WTC11 (cell line): ENCODE results near the gene GOLGA8B. TPM values are rescaled to one million over a fixed set of nuclear protein-coding genes. Genes with fewer than 3 reads are reported as not detected.

ENCODE experiments used
- ATAC-seq: fragments of 200-7000 bp; cut with Tn5 transposase; 2 replicates; pipeline ENCODE4 v1.10.0; 2021; ENCODE audit warnings: mild to moderate bottlenecking, moderate library complexity
- CTCF ChIA-PET: fragments of 300-600 bp; sonication (Branson Sonifier 250); formaldehyde crosslinking; loops from one replicate; lab custom pipeline; 2021; ENCODE audit warnings: antibody characterized with exemption; lab: Charles Lee
- POLR2A ChIA-PET: fragments of 350-600 bp; sonication (Branson Sonifier 250); formaldehyde crosslinking; loops from one replicate; lab custom pipeline; 2021; ENCODE audit warnings: antibody characterized with exemption; lab: Charles Lee
- DNase-seq: peaks from one replicate; pipeline ENCODE4 v3.0.0; 2021; ENCODE audit warnings: low spot score
- H3K27ac Mint-ChIP-seq: 2 replicates; pipeline ENCODE4 v1.8.0; 2021; ENCODE audit warnings: mixed read lengths
- H3K27me3 Mint-ChIP-seq: 2 replicates; pipeline ENCODE4 v1.8.0; 2021; ENCODE audit warnings: low read depth, mild to moderate bottlenecking, moderate library complexity, mixed read lengths
- H3K36me3 Mint-ChIP-seq: 2 replicates; pipeline ENCODE4 v1.8.0; 2021; ENCODE audit warnings: mixed read lengths
- H3K4me1 Mint-ChIP-seq: 2 replicates; pipeline ENCODE4 v1.8.0; 2022; ENCODE audit warnings: mixed read lengths
- H3K4me3 Mint-ChIP-seq: 2 replicates; pipeline ENCODE4 v1.8.0; 2021; ENCODE audit warnings: mild to moderate bottlenecking, moderate library complexity, mixed read lengths
- H3K9me3 Mint-ChIP-seq: 2 replicates; pipeline ENCODE4 v1.8.0; 2021; ENCODE audit warnings: mixed read lengths
- ELF4 ChIP-seq: sonication (generic); formaldehyde crosslinking; IDR thresholded peaks from 2 replicates; pipeline ENCODE4 v1.8.1; 2022; ENCODE audit warnings: low read depth, mild to moderate bottlenecking, moderate library complexity, missing genetic modification reagents
- EMX1 ChIP-seq: fragments of 250-450 bp; sonication (Bioruptor Pico); IDR thresholded peaks from 2 replicates; pipeline ENCODE4 v1.8.0; 2021; ENCODE audit warnings: mild to moderate bottlenecking
- FOXJ3 ChIP-seq: sonication (generic); formaldehyde crosslinking; IDR thresholded peaks from 2 replicates; pipeline ENCODE4 v1.9.0; 2021; ENCODE audit warnings: missing genetic modification reagents, mild to moderate bottlenecking, borderline replicate concordance
- NR1H2 ChIP-seq: sonication (generic); formaldehyde crosslinking; IDR thresholded peaks from 2 replicates; pipeline ENCODE4 v1.9.0; 2021; ENCODE audit warnings: mild to moderate bottlenecking, moderate library complexity, missing genetic modification reagents
- NR3C1 ChIP-seq: sonication (generic); formaldehyde crosslinking; conservative IDR thresholded peaks from 2 replicates; pipeline ENCODE4 v1.8.1; 2023; ENCODE audit warnings: low read depth, mild to moderate bottlenecking, missing genetic modification reagents
- OVOL2 ChIP-seq: fragments of 250-450 bp; sonication (Bioruptor Pico); IDR thresholded peaks from 2 replicates; pipeline ENCODE4 v1.9.0; 2021; ENCODE audit warnings: mild to moderate bottlenecking, borderline replicate concordance
- PRRX2 ChIP-seq: fragments of 250-450 bp; sonication (Bioruptor Pico); IDR thresholded peaks from 2 replicates; pipeline ENCODE4 v1.8.0; 2021; ENCODE audit warnings: mild to moderate bottlenecking
- RELA ChIP-seq: sonication (generic); formaldehyde crosslinking; IDR thresholded peaks from 2 replicates; pipeline ENCODE4 v1.8.1; 2022; ENCODE audit warnings: missing genetic modification reagents, mild to moderate bottlenecking, borderline replicate concordance
- RORB ChIP-seq: fragments of 250-450 bp; sonication (Bioruptor Pico); IDR thresholded peaks from 2 replicates; pipeline ENCODE4 v1.9.0; 2021; ENCODE audit warnings: mild to moderate bottlenecking
- SOX15 ChIP-seq: fragments of 250-450 bp; sonication (Bioruptor Pico); IDR thresholded peaks from 2 replicates; pipeline ENCODE4 v1.9.0; 2021; ENCODE audit warnings: mild to moderate bottlenecking
- TEAD4 ChIP-seq: sonication (generic); formaldehyde crosslinking; IDR thresholded peaks from 2 replicates; pipeline ENCODE4 v1.8.0; 2022; ENCODE audit warnings: mild to moderate bottlenecking, missing genetic modification reagents
- ZBTB21 ChIP-seq: sonication (generic); formaldehyde crosslinking; IDR thresholded peaks from 2 replicates; pipeline ENCODE4 v1.8.1; 2023; ENCODE audit warnings: mild to moderate bottlenecking, missing genetic modification reagents, borderline replicate concordance
- ZNF232 ChIP-seq: sonication (generic); formaldehyde crosslinking; IDR thresholded peaks from 2 replicates; pipeline ENCODE4 v1.8.0; 2022; ENCODE audit warnings: mild to moderate bottlenecking, missing genetic modification reagents
- ZNF396 ChIP-seq: fragments of 250-450 bp; sonication (Bioruptor Pico); IDR thresholded peaks from 2 replicates; pipeline ENCODE4 v1.8.0; 2021; ENCODE audit warnings: mild to moderate bottlenecking, moderate library complexity, borderline replicate concordance
- total RNA-seq: library from RNA; stranded (reverse); gene quantifications from 3 replicates; pipeline ENCODE4 v1.2.3, GENCODE V29; 2021
- TF ChIP-seq, protein P1 (sequence below): fragments of 250-450 bp; sonication (Bioruptor Pico); IDR thresholded peaks from 2 replicates; pipeline ENCODE4 v1.9.0; 2021; ENCODE audit warnings: mild to moderate bottlenecking
- TF ChIP-seq, protein P2 (sequence below): sonication (generic); formaldehyde crosslinking; IDR thresholded peaks from 2 replicates; pipeline ENCODE4 v1.8.0; 2022; ENCODE audit warnings: mild to moderate bottlenecking, missing genetic modification reagents
- TF ChIP-seq, protein P3 (sequence below): sonication (generic); formaldehyde crosslinking; IDR thresholded peaks from 2 replicates; pipeline ENCODE4 v1.8.1; 2023; ENCODE audit warnings: mild to moderate bottlenecking, missing genetic modification reagents
- TF ChIP-seq, protein P4 (sequence below): sonication (generic); formaldehyde crosslinking; IDR thresholded peaks from 2 replicates; pipeline ENCODE4 v1.8.1; 2023; ENCODE audit warnings: mild to moderate bottlenecking, missing genetic modification reagents
- TF ChIP-seq, protein P5 (sequence below): sonication (generic); formaldehyde crosslinking; IDR thresholded peaks from 2 replicates; pipeline ENCODE4 v1.8.0; 2022; ENCODE audit warnings: missing genetic modification reagents
- TF ChIP-seq, protein P6 (sequence below): sonication (generic); formaldehyde crosslinking; conservative IDR thresholded peaks from 2 replicates; pipeline ENCODE4 v1.8.1; 2022; ENCODE audit warnings: mild to moderate bottlenecking, missing genetic modification reagents

Gene GOLGA8B
- total RNA-seq, 1 experiment from 2014 or later = 29.0 TPM

DNA sequence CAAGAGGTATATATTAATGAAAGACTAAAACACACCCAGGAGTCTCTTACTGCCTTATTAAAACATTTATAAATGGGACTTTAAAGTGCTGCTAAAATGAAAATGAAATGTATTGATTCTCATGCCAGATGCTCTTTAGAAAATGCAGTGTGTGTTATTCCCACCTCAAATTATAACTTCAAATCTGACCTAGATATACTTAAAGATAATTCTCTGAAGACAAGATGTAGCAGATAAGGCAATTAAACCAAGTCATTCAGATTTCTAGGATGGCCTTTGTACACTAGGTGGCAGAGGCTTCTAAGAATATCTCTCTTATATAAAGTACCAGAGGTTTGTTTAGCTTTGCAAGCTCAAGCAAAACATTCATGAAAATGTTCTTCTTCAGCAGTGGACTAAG lies 26.9 kb upstream of the GOLGA8B start:
- DNase-seq (no peak), ATAC-seq (peak; percentile 36; the same call in 1 of the 2 replicates)
- CTCF ChIA-PET = interaction anchor here (0.6 to 2.1 kb wide), 15 partner anchors 9 to 548 kb away, joined by 3 to 10 read pairs (median 3); no protein-coding TSS in a partner anchor
- no peak for TF ChIP-seq RELA (CRISPR knock-in tag)
- TF ChIP-seq, protein P1, sequence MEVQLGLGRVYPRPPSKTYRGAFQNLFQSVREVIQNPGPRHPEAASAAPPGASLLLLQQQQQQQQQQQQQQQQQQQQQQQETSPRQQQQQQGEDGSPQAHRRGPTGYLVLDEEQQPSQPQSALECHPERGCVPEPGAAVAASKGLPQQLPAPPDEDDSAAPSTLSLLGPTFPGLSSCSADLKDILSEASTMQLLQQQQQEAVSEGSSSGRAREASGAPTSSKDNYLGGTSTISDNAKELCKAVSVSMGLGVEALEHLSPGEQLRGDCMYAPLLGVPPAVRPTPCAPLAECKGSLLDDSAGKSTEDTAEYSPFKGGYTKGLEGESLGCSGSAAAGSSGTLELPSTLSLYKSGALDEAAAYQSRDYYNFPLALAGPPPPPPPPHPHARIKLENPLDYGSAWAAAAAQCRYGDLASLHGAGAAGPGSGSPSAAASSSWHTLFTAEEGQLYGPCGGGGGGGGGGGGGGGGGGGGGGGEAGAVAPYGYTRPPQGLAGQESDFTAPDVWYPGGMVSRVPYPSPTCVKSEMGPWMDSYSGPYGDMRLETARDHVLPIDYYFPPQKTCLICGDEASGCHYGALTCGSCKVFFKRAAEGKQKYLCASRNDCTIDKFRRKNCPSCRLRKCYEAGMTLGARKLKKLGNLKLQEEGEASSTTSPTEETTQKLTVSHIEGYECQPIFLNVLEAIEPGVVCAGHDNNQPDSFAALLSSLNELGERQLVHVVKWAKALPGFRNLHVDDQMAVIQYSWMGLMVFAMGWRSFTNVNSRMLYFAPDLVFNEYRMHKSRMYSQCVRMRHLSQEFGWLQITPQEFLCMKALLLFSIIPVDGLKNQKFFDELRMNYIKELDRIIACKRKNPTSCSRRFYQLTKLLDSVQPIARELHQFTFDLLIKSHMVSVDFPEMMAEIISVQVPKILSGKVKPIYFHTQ (CRISPR knock-in tag) = no peak
- TF ChIP-seq EMX1 (CRISPR knock-in tag) = no peak
- TF ChIP-seq, protein P2, sequence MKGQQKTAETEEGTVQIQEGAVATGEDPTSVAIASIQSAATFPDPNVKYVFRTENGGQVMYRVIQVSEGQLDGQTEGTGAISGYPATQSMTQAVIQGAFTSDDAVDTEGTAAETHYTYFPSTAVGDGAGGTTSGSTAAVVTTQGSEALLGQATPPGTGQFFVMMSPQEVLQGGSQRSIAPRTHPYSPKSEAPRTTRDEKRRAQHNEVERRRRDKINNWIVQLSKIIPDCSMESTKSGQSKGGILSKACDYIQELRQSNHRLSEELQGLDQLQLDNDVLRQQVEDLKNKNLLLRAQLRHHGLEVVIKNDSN = no peak
- TF ChIP-seq FOXJ3 (CRISPR knock-in tag) = no peak
- TF ChIP-seq, protein P3, sequence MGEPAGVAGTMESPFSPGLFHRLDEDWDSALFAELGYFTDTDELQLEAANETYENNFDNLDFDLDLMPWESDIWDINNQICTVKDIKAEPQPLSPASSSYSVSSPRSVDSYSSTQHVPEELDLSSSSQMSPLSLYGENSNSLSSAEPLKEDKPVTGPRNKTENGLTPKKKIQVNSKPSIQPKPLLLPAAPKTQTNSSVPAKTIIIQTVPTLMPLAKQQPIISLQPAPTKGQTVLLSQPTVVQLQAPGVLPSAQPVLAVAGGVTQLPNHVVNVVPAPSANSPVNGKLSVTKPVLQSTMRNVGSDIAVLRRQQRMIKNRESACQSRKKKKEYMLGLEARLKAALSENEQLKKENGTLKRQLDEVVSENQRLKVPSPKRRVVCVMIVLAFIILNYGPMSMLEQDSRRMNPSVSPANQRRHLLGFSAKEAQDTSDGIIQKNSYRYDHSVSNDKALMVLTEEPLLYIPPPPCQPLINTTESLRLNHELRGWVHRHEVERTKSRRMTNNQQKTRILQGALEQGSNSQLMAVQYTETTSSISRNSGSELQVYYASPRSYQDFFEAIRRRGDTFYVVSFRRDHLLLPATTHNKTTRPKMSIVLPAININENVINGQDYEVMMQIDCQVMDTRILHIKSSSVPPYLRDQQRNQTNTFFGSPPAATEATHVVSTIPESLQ (CRISPR knock-in tag) = no peak
- no peak for TF ChIP-seq TEAD4 (CRISPR knock-in tag)
- TF ChIP-seq NR1H2 = no peak
- no peak for TF ChIP-seq ZNF396 (CRISPR knock-in tag)
- TF ChIP-seq OVOL2 = no peak
- TF ChIP-seq ZBTB21 = no peak
- no peak for TF ChIP-seq SOX15 (CRISPR knock-in tag)
- TF ChIP-seq PRRX2 = no peak
- TF ChIP-seq NR3C1 (CRISPR knock-in tag) = no peak
- TF ChIP-seq, protein P4, sequence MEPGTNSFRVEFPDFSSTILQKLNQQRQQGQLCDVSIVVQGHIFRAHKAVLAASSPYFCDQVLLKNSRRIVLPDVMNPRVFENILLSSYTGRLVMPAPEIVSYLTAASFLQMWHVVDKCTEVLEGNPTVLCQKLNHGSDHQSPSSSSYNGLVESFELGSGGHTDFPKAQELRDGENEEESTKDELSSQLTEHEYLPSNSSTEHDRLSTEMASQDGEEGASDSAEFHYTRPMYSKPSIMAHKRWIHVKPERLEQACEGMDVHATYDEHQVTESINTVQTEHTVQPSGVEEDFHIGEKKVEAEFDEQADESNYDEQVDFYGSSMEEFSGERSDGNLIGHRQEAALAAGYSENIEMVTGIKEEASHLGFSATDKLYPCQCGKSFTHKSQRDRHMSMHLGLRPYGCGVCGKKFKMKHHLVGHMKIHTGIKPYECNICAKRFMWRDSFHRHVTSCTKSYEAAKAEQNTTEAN (CRISPR knock-in tag) = no peak
- TF ChIP-seq, protein P5, sequence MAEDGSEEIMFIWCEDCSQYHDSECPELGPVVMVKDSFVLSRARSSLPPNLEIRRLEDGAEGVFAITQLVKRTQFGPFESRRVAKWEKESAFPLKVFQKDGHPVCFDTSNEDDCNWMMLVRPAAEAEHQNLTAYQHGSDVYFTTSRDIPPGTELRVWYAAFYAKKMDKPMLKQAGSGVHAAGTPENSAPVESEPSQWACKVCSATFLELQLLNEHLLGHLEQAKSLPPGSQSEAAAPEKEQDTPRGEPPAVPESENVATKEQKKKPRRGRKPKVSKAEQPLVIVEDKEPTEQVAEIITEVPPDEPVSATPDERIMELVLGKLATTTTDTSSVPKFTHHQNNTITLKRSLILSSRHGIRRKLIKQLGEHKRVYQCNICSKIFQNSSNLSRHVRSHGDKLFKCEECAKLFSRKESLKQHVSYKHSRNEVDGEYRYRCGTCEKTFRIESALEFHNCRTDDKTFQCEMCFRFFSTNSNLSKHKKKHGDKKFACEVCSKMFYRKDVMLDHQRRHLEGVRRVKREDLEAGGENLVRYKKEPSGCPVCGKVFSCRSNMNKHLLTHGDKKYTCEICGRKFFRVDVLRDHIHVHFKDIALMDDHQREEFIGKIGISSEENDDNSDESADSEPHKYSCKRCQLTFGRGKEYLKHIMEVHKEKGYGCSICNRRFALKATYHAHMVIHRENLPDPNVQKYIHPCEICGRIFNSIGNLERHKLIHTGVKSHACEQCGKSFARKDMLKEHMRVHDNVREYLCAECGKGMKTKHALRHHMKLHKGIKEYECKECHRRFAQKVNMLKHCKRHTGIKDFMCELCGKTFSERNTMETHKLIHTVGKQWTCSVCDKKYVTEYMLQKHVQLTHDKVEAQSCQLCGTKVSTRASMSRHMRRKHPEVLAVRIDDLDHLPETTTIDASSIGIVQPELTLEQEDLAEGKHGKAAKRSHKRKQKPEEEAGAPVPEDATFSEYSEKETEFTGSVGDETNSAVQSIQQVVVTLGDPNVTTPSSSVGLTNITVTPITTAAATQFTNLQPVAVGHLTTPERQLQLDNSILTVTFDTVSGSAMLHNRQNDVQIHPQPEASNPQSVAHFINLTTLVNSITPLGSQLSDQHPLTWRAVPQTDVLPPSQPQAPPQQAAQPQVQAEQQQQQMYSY (CRISPR knock-in tag) = no peak
- TF ChIP-seq, protein P6, sequence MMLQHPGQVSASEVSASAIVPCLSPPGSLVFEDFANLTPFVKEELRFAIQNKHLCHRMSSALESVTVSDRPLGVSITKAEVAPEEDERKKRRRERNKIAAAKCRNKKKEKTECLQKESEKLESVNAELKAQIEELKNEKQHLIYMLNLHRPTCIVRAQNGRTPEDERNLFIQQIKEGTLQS (CRISPR knock-in tag) = no peak
- TF ChIP-seq RORB (CRISPR knock-in tag) = no peak
- no peak for TF ChIP-seq ZNF232
- TF ChIP-seq ELF4 (CRISPR knock-in tag) = no peak
- POLR2A ChIA-PET = no interaction called here
- Mint-ChIP-seq H3K4me3 (no peak overlapping the region), H3K27ac (no peak overlapping the region), H3K9me3 (no peaks in the 10 kb centered on the region), H3K4me1 (peaks cover 4% of the 10 kb centered on the region), H3K27me3 (no peaks in the 10 kb centered on the region; the same call in 1 of the 2 replicates), H3K36me3 (no peaks in the 10 kb centered on the region)
